HL-60/S4 treated with phorbol 12-myristate 13-acetate at 8.2 ng/mL for 4 days and 3 days (cell line): ENCODE results near the gene OAT.
"Not testable (repeated sequence)": the region's sequence is repeated elsewhere in the genome, so short reads cannot be mapped to it uniquely, and the experiment has no call there.

Experiments
- in situ Hi-C: fragments of 300-500 bp; cut with MboI; formaldehyde crosslinking; loops from 2 replicates; pipeline ENCODE4 v1.15.0; 2022; ENCODE audit warnings: low sequenced_read_pairs

OAT gene

GRCh38 chr10:124380256-124380995 is 38.3 kb downstream of the OAT start:
- in situ Hi-C loops = loop anchor here (25.0 kb wide), 1 partner anchor 793 kb away; no protein-coding TSS in a partner anchor

- in situ Hi-C loops = loop anchor here (25.0 kb wide), 1 partner anchor 792 kb away; no protein-coding TSS in a partner anchor
These were observed 39.0 kb downstream of the OAT start for GRCh38 chr10:124379609-124380193.

DNA sequence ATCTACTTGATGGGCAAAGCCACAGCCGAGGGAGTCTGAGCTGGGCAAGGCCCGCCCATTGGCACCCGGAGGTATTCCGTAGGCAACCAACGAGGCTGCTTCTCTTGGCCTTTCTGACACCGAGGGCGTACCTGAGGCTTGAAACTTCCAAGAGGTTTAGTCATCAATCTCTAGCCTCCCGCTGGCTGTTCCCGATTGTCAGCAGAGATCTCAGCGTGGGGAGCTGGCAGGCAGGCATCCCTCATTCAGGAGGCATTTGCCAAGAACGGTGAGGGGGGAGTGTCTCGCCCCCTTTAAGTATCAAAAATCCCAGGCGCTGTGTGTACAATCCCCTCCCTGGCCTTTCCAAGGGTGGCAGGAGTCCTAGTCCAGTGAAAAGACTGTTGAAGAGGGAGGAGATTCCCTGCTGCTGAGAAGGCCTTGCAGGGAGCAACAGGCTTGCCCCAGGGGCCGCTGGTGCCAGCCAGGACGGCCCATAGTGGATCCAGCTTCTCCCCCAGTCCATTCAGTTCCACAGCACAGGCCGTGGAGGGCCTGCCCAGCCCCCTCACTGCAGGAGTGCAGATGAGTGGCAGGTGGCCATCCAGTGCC is 39.7 kb downstream of the OAT start:
- in situ Hi-C loops = loop anchor here (25.0 kb wide), 1 partner anchor 792 kb away; no protein-coding TSS in a partner anchor

DNA sequence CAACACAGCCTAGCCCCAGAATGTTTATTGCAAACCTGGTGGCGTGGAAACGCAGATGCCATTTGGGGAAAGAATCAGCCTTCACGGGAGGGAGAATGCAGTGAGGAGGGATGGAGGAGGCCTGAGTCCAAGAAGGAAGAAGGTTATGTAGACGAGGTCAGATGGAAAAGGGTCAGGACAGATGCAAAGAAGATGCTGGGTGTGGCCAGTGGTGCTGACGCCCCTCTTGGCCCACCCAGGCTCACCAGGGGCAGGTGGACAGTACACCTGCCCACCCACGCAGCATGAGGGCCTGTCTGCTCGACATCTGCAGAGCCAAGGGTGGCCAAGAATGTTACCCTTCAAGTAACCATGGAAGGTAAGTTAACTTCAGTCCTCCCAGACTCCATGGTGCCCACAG is 40.5 kb downstream of the OAT start:
- in situ Hi-C loops = loop anchor here (25.0 kb wide), 1 partner anchor 791 kb away; no protein-coding TSS in a partner anchor

- in situ Hi-C loops = loop anchor here (25.0 kb wide), 1 partner anchor 790 kb away; no protein-coding TSS in a partner anchor
These were observed 41.6 kb downstream of the OAT start for GRCh38 chr10:124377101-124377500.

- in situ Hi-C loops = loop anchor here (25.0 kb wide), 1 partner anchor 789 kb away; no protein-coding TSS in a partner anchor
These were observed 42.3 kb downstream of the OAT start for GRCh38 chr10:124376411-124376810.

GRCh38 chr10:124375691-124376090 is 43.0 kb downstream of the OAT start:
- in situ Hi-C loops = loop anchor here (25.0 kb wide), 1 partner anchor 788 kb away; no protein-coding TSS in a partner anchor

GRCh38 chr10:124375353-124375614 is 43.4 kb downstream of the OAT start:
- in situ Hi-C loops = loop anchor here (25.0 kb wide), 1 partner anchor 788 kb away; no protein-coding TSS in a partner anchor

DNA sequence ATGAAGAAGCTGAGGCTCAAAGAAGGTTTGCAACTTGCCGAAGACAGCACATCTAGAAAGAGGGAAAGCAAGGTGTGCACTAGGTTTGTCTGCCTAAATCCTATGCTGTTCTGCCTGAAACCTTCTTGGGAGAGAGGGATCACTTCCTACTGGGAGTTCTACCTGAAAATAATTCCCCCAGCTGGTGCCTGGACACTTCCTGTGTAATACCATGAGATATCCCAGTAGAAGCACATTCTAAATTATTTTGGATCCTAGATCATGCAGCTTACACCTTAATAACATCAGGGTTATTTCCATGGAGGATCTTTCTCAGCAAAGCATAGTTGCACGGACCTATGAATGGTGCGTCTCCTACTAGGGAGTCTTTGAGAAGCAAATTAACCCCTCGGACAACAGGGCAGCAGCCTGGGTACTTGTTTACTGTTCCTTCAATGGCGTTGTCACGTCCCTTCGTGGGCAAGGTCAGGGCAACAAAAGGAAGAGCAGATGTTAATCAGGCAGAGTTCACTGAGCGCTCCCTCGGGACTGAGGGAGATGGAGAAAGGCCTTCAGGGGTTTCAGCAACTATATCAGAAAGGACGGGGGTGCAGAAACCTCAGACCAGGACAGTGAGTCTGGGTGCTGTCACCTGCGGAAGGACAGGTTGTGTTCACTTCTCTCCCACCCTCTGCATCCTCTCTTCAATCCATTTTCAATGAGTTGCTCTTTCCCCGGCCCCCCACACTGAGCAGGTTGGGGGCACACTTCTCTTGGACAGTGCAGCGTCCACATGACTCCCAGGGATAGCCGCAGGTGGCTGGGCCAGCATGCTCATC is 44.0 kb downstream of the OAT start:
- in situ Hi-C loops = loop anchor here (25.0 kb wide), 1 partner anchor 787 kb away; no protein-coding TSS in a partner anchor

DNA sequence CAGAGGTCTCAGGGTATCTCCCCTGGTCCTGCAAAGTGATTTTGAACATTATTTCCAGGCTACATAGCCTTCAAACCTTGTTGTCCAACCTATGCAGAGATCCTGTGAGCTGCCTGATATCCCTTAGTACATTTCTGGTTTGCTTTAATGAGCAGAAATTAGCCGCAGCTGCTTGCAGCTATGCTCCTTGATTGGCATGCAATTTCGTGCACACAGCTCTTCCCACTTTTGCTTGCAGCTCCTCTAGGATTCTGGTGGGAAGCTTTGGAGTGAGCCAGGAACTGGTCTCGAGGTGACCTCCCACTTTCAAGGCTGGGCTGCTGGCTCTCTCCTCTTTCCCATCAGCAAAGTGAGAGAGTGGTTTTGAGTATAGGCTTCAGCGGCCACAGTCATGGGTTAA is 45.8 kb downstream of the OAT start:
- in situ Hi-C loops = no loop called here

- in situ Hi-C loops = no loop called here
These were observed 48.3 kb downstream of the OAT start for GRCh38 chr10:124370426-124370825.

DNA sequence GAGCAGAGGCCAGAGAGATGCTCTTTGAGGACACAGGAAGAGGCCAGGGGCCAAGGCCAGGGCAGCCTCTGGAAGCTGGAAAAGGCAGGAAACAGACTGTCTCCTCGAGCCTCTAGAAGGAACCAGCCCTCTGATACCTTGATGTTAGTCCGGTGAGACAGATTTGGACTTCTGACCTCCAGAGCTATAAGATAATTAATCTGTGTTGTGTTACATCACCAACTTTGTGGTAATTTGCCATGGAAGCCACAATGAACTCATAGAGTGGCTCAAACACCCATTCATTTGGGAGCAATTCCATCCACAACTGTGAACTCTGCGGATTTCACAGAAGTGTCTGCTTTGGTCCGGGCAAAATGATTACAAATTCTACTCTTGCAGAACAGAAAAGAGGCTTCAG is 48.7 kb downstream of the OAT start:
- in situ Hi-C loops = no loop called here

DNA sequence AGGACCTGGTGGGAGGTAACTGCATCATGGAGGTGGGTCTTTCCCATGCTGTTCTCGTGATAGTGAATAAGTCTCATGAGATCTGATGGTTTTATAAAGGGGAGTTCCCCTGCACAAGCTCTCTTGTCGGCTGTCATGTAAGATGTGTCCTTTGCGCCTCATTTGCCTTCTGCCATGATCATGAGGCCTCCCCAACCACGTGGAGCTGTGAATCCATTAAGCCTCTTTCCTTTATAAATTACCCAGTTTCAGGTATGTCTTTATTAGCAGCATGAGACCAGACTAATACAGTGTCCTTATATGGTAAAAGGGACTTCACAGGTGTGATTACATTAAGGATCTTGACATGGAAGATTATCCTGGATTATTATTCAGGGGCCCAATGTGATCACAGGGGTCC is 49.2 kb downstream of the OAT start:
- in situ Hi-C loops = not testable (repeated sequence)

DNA sequence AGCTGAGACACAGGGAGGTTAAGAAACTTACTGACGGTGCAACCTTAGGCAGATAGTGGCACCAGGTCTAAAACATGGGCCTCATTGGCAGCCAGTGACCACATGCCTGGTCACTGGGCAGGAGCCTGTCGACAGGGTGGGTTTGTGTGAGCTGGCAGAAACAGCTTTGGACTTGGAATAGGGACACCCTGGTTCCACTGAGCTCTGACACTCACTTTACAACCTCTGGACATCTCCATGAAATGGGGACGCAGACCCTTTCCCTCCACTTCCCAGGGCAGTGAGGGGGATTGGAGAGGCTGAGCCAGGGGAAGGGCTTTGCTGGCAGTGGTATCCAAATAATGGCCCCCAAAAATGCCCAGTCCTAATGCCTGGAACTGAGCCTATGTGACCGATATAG is 49.7 kb downstream of the OAT start:
- in situ Hi-C loops = no loop called here

- in situ Hi-C loops = no loop called here
These were observed 50.8 kb downstream of the OAT start for GRCh38 chr10:124367936-124368335.

GRCh38 chr10:124367414-124367813 is 51.3 kb downstream of the OAT start:
- in situ Hi-C loops = no loop called here

DNA sequence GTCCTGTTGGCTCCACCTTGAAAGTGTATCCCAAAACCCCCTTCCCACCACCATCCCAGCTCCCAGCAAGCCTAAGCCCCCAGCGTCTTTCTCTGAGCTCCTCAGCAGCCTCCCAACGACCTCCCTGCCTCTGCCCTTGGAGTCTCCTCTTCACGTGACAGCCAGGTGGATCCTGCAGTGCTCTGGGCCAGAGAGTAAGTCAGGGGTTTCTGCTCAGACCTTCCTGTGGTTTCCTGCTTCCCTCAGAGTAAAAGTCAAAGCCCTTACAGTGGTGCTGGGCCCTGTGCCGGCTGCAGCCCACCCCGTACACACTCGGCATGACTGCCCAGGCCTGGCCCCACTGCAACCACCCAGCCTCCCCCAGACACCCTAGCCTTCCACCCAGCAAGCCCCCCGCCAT is 51.9 kb downstream of the OAT start:
- in situ Hi-C loops = no loop called here

DNA sequence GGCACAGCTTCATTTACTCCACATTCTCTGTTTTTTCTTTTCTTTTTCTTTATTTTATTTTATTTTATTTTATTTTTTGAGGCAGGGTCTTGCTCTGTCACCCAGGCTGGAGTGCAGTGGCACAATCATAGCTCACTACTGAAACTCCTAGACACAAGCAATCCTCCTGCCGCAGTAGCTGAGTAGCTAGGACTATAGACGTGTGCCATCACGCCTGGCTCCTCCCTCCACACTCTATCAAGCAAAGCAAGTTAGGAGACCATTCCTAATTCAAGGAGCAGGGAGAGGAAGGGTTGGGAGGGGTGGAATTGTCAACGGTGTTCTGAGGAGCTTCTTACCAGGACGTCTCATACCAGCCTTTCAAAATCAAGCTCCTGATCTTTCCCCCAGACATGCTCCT is 52.4 kb downstream of the OAT start:
- in situ Hi-C loops = no loop called here

GRCh38 chr10:124364674-124365073 is 54.0 kb downstream of the OAT start:
- in situ Hi-C loops = no loop called here

- in situ Hi-C loops = no loop called here
These were observed 56.2 kb downstream of the OAT start for GRCh38 chr10:124362568-124362967.

GRCh38 chr10:124359336-124359832 is 59.3 kb downstream of the OAT start:
- in situ Hi-C loops = no loop called here
